Activated naive CD8-positive, alpha-beta T cell treated with anti-CD3 and anti-CD28 coated beads for 36 hours (primary cell): ENCODE results near the gene TBC1D24. TPM values are rescaled to one million over a fixed set of nuclear protein-coding genes. Genes with fewer than 3 reads are reported as not detected.
"Not testable (repeated sequence)": the region's sequence is repeated elsewhere in the genome, so short reads cannot be mapped to it uniquely, and the experiment has no call there.

Experiments used
- DNase-seq: peaks from one replicate; pipeline ENCODE4 v3.0.0; 2021
- H3K27ac Mint-ChIP-seq: one replicate; pipeline ENCODE4 v1.8.0; 2022; ENCODE audit warnings: mild to moderate bottlenecking, moderate library complexity, mixed read lengths
- H3K27me3 Mint-ChIP-seq: one replicate; pipeline ENCODE4 v1.8.0; 2022; ENCODE audit warnings: mild to moderate bottlenecking, mixed read lengths
- H3K36me3 Mint-ChIP-seq: one replicate; pipeline ENCODE4 v1.8.0; 2021; ENCODE audit warnings: mild to moderate bottlenecking, mixed read lengths
- H3K4me1 Mint-ChIP-seq: one replicate; pipeline ENCODE4 v1.8.0; 2021; ENCODE audit warnings: mixed read lengths
- H3K4me3 Mint-ChIP-seq: one replicate; pipeline ENCODE4 v1.8.0; 2022; ENCODE audit warnings: mild to moderate bottlenecking, moderate library complexity, mixed read lengths
- H3K9me3 Mint-ChIP-seq: one replicate; pipeline ENCODE4 v1.8.0; 2022; ENCODE audit warnings: mixed read lengths
- total RNA-seq, 2 experiments: library from RNA; stranded (reverse); gene quantifications; one replicate each; pipeline ENCODE4 v1.2.3, GENCODE V29; 2021

TBC1D24 gene
- total RNA-seq, result 10 to 100 TPM; 21.1 to 23.0 TPM

GRCh38 chr16:2474877-2475412, at the start of gene TBC1D24:
Gene TBC1D24, plus strand, starts transcription at chr16:2475127. Its CDS starts 21,022 bp downstream, at chr16:2496149.
- Mint-ChIP-seq H3K27ac (peak within 1 kb of the TSS; percentile 78), H3K9me3 (no peaks in the 10 kb centered on the region), H3K27me3 (peaks cover 16% of the 10 kb centered on the region), H3K4me3 (peak within 1 kb of the TSS; percentile 81), H3K36me3 (no peaks in the 10 kb centered on the region), H3K4me1 (peaks cover 19% of the 10 kb centered on the region)
- DNase-seq, result peak; percentile 93

DNA sequence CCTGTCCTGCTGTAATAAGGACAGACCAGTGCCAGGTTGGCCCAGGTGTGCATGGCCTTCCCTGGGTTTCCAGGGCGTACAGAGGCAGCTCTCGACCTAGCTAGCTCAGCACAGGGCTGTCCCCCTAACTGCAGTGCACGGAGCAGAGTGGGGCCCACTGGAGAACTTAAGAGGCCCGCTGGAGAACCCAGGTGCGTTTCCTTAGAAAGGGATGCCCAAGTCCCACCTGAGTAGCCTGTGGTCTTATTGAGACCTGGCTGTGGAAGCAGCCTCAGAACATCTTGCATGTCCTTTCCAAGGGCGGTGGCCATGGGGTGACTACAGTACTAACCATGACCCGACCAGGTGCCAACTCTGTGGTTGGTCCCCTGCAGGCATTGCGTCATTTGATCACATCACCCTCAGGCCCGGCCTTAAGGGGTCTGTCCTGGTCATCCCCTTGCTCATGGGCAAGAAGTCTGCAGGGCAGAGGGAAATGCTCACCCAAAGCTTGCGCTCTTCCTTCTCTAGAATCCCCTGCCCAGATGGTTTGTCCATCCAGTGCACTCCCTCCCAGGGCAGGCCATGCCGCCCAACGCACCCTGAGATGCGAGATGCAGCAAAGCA, 49.0 kb upstream of the TBC1D24 start:
- H3K27me3 Mint-ChIP-seq, result no peaks in the 10 kb centered on the region
- no peaks in the 10 kb centered on the region for H3K9me3 Mint-ChIP-seq
- no peak for DNase-seq
- no peak overlapping the region for H3K27ac Mint-ChIP-seq
- H3K36me3 Mint-ChIP-seq, result peaks cover 11% of the 10 kb centered on the region
- no peak overlapping the region for H3K4me3 Mint-ChIP-seq
- peaks cover 18% of the 10 kb centered on the region for H3K4me1 Mint-ChIP-seq

- no peak for DNase-seq
- no peaks in the 10 kb centered on the region for H3K9me3 Mint-ChIP-seq
- peaks cover 18% of the 10 kb centered on the region for H3K4me1 Mint-ChIP-seq
- H3K4me3 Mint-ChIP-seq, result no peak overlapping the region
- no peak overlapping the region for H3K27ac Mint-ChIP-seq
- H3K36me3 Mint-ChIP-seq, result peaks cover 15% of the 10 kb centered on the region
- H3K27me3 Mint-ChIP-seq, result no peaks in the 10 kb centered on the region
Measured at GRCh38 chr16:2426941-2427361, 48.0 kb upstream of the TBC1D24 start.

- DNase-seq, result no peak
- no peak overlapping the region for H3K27ac Mint-ChIP-seq
- no peak overlapping the region for H3K4me3 Mint-ChIP-seq
- no peaks in the 10 kb centered on the region for H3K9me3 Mint-ChIP-seq
- H3K36me3 Mint-ChIP-seq, result peaks cover 17% of the 10 kb centered on the region
- no peaks in the 10 kb centered on the region for H3K27me3 Mint-ChIP-seq
- peaks cover 17% of the 10 kb centered on the region for H3K4me1 Mint-ChIP-seq
Measured at GRCh38 chr16:2427526-2427925, 47.4 kb upstream of the TBC1D24 start.

DNA sequence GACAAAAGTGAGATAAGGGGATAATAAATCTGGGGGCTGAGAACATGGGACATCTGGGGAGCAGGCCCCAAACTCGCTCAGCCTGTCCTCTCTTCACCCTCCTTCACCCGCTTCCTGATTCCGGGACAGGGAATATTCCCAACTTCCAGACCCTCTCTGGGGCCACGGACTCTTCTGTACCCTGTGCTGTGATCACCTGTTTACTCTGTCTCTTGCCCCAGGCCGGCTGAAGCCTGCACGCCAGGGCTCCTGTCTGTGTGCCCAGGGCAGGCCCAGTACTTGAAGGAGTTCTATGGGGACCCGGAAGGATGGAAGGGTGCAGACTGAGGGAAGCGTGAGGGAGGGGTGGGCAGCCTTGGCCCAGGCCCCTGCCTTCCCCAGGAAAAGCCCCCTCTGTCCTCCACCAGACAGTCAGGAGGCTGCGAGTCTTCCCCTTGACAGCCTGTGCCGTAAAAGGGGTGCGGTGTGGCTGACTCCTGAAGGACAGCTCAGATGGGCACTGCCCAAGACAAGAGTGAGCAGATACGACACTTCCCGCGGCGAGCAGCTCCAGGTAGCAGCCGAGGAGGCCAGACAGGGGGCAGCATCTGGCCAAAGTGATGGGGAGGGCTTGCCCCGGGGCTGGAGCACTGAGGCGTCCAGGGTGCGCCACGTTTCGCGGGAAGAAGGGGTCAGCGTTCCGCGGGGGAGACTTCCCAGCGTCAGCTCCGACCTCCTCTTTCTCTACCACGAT, 46.7 kb upstream of the TBC1D24 start:
- Mint-ChIP-seq H3K36me3 (peaks cover 23% of the 10 kb centered on the region), H3K4me1 (peaks cover 15% of the 10 kb centered on the region), H3K27me3 (no peaks in the 10 kb centered on the region), H3K27ac (peak overlapping the region; percentile 68), H3K9me3 (no peaks in the 10 kb centered on the region), H3K4me3 (peak overlapping the region; percentile 79)
- DNase-seq, result no peak

GRCh38 chr16:2428784-2429033, 46.2 kb upstream of the TBC1D24 start:
- Mint-ChIP-seq H3K4me1 (peaks cover 13% of the 10 kb centered on the region), H3K9me3 (no peaks in the 10 kb centered on the region), H3K27me3 (no peaks in the 10 kb centered on the region), H3K36me3 (peaks cover 27% of the 10 kb centered on the region), H3K27ac (no peak overlapping the region), H3K4me3 (peak overlapping the region; percentile 79)
- DNase-seq, result no peak

DNA sequence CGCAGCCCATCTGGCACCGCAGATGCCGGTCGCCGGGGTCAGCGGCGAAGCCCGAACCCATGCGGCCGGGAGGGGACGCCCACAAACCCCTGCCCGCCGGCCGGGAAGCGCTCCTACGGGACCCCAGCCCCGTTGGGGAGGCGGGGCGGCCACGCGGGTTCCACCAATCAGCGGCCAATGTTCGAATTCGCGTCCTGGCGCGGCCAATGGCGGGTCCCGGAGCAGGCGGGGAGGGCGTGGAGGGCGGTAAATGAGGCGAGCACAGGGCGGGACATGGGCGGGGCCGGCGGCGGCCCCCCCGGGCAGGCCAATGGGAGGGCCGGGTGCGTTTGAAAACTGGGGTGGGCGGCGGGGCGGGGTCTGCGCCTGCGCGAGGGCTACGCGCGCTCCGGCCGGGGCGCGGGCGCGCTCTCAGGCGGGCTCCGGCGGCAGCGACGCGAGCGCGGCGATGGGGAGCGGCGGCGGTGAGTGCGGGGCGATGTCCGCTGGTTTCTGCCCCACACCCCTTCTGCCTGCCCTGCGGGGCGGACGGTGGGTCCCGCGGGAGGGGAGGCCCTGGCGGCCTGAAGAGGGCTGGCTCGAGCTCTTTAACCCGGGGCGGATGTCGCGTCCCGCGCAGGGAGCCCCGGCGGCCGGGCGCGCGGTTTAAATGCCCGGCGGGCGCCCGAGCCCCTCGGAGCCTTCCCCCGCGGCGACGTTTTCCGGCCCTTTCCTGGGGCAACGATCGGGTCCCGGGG, 45.7 kb upstream of the TBC1D24 start, which contains the start of gene CCNF:
CCNF (plus strand) TSS at position 414 of the 737 bp plus-strand sequence; CDS start at position 449, 35 bp downstream.
- Mint-ChIP-seq H3K27ac (peak within 1 kb of the TSS; percentile 68), H3K4me3 (peak within 1 kb of the TSS; percentile 93), H3K4me1 (peaks cover 13% of the 10 kb centered on the region), H3K9me3 (no peaks in the 10 kb centered on the region), H3K27me3 (no peaks in the 10 kb centered on the region), H3K36me3 (peaks cover 29% of the 10 kb centered on the region)
- DNase-seq, result peak; percentile 95

DNA sequence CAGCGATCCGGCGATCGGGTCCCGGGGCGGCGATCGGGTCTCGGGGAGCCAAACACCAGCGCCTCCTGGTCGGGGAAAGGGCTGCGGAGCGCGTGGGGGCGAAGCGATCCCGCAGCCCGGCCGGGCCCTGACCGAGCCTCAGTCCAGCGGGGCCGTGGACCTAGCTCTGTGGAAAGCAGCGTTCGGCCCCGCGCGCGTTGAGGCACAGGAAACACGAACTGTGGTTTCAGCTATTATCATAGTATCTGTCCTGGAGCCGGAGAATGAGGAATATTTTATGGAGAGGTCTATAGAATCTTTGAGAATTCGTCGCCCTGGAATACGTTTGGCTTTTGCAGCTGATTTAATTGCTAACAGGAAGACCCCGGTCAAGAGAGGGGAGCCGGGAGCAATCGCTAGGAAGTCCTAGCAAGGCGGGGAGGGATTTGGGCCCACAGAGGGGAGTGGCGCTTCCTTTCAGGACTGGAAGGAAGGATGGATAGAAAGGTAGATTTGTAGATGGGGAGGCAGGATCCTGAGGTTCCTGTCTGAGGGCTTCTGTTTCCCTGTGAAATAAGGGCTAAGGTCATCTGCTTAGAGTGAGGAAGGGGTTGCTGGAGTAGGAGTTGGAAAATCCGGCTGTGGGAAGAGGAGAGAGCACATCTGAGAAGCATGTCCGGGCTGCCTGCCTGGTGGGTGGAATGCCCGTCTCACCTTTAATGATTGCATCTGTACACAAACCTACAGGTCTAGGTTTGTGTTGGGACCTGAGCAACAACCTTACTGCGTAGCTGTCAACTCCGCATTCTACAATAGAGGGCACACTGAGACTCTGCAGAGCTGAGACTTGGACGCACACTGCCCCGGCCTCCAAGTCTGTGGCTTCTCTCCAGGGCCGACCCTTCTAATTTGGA, 44.9 kb upstream of the TBC1D24 start:
- peaks cover 33% of the 10 kb centered on the region for H3K36me3 Mint-ChIP-seq
- H3K27ac Mint-ChIP-seq, result no peak overlapping the region
- no peaks in the 10 kb centered on the region for H3K9me3 Mint-ChIP-seq
- no peak for DNase-seq
- H3K27me3 Mint-ChIP-seq, result no peaks in the 10 kb centered on the region
- H3K4me1 Mint-ChIP-seq, result peaks cover 13% of the 10 kb centered on the region
- peak overlapping the region; percentile 93 for H3K4me3 Mint-ChIP-seq

- peaks cover 13% of the 10 kb centered on the region for H3K4me1 Mint-ChIP-seq
- no peaks in the 10 kb centered on the region for H3K27me3 Mint-ChIP-seq
- no peak for DNase-seq
- peaks cover 38% of the 10 kb centered on the region for H3K36me3 Mint-ChIP-seq
- no peaks in the 10 kb centered on the region for H3K9me3 Mint-ChIP-seq
- no peak overlapping the region for H3K4me3 Mint-ChIP-seq
- no peak overlapping the region for H3K27ac Mint-ChIP-seq
Measured at GRCh38 chr16:2432286-2432685, 42.6 kb upstream of the TBC1D24 start.

DNA sequence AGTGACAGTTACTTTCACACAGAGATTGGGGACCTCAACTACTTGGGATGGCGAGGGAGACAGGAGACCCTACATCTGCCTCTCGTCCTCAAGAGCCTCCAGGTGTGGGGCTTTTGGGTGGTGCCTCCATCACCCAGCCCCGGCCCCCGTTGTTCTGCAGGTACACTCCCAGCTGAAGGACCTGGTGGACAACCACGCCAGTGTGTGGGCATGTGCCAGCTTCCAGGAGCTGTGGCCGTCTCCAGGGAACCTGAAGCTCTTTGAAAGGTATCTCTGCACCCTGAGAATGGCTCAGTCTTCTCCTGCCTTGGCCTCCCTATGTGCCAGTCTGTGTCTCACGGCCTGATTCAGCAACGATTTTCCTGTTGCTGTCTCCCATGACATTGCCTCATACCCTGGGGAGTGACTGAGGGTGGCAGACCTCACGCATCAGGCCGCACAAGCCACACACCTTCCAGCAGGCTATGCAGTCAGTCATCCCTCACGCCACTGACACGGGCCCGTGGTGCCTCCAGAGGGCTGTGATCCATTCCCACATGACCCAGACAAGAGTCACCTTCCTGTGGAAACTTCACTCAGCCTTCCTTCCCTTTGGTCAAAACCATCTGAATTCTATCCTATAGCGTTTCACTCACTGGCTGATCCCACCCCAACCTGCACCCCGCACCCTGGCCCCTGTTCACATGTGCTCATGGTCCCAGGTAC, 42.0 kb upstream of the TBC1D24 start:
- DNase-seq, result no peak
- no peaks in the 10 kb centered on the region for H3K9me3 Mint-ChIP-seq
- H3K36me3 Mint-ChIP-seq, result peaks cover 42% of the 10 kb centered on the region
- no peak overlapping the region for H3K27ac Mint-ChIP-seq
- H3K27me3 Mint-ChIP-seq, result no peaks in the 10 kb centered on the region
- H3K4me1 Mint-ChIP-seq, result peaks cover 13% of the 10 kb centered on the region
- no peak overlapping the region for H3K4me3 Mint-ChIP-seq

GRCh38 chr16:2435236-2435635, 39.7 kb upstream of the TBC1D24 start:
- DNase-seq, H3K4me1 Mint-ChIP-seq, H3K27me3 Mint-ChIP-seq, H3K4me3 Mint-ChIP-seq, H3K27ac Mint-ChIP-seq, H3K9me3 Mint-ChIP-seq: not testable (repeated sequence)
- H3K36me3 Mint-ChIP-seq, result peaks cover 48% of the 10 kb centered on the region

DNA sequence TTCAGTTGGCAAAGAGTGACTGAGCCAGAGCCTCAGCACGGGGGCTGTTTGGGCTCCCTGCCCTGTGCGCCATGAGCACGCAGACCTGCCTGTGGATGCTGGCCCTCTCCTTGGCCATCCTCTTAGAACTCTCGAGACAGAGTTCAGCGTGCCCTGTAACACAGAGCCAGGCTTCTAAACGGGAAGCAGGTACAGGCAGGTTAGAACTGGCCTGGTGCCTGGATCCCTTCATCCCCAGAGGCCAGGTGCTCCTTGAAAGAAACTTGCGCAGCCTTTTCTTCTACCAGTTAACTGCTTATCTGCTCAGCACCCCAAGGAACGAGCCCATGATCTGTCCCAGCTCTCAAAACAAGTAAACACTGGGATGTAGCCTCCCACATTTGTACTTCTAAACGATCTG, 38.8 kb upstream of the TBC1D24 start:
- no peaks in the 10 kb centered on the region for H3K9me3 Mint-ChIP-seq
- peaks cover 39% of the 10 kb centered on the region for H3K36me3 Mint-ChIP-seq
- DNase-seq, result no peak
- no peaks in the 10 kb centered on the region for H3K4me1 Mint-ChIP-seq
- H3K4me3 Mint-ChIP-seq, result no peak overlapping the region
- no peaks in the 10 kb centered on the region for H3K27me3 Mint-ChIP-seq
- no peak overlapping the region for H3K27ac Mint-ChIP-seq

DNA sequence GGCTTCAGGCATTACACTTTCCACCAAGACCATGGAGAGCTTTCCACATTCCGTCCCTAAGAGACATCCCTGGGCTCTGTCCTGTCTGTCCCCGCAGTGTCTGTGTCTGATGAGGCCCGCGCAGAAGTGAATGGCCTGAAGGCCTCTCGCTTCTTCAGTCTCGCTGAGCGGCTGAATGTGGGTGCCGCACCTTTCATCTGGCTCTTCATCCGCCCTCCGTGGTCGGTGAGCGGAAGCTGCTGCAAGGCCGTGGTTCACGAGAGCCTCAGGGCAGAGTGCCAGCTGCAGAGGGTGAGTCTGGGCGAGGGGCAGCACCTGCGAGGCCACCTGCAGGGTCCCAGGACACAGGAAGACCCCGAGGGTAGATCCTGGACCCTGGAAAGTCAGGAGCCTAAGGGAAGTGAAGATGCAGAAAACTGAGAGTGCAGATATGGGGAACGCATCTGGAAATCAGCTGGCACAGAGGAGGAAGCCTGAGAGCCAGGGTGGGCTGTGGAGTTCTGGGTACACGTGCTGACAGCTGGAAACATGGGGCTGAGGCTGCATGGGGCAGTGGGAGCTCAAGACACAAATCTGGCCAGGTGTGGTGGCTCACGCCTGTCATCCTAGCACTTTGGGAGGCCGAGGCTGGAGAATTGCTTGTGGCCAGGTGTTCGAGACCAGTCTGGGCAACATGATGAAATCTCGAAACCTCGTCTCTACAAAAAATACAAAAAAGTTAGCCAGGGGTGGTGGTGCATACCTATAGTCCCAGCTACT, 37.7 kb upstream of the TBC1D24 start:
- Mint-ChIP-seq H3K27ac (no peak overlapping the region), H3K4me1 (no peaks in the 10 kb centered on the region), H3K27me3 (no peaks in the 10 kb centered on the region), H3K4me3 (no peak overlapping the region), H3K36me3 (peaks cover 38% of the 10 kb centered on the region), H3K9me3 (no peaks in the 10 kb centered on the region)
- DNase-seq, result no peak
